RWPE1 (cell line): Measurements from ENCODE around the gene PDIA2.

ENCODE experiments used
- CTCF ChIA-PET: fragments of 350-600 bp; sonication (Branson Sonifier 250); formaldehyde crosslinking; extraction: SDS; loops from one replicate; lab custom pipeline; 2021; lab: Yijun Ruan, JAX
- POLR2A ChIA-PET: fragments of 400-600 bp; formaldehyde crosslinking; extraction: SDS; loops from one replicate; lab custom pipeline; 2020; ENCODE audit warnings: antibody characterized with exemption; ENCODE audit not compliant: low non-redundant PET; lab: Yijun Ruan, JAX
- DNase-seq: peaks from one replicate; pipeline ENCODE4 v3.0.0; 2012; ENCODE audit warnings: low spot score
- H3K27ac ChIP-seq: fragments of 450-650 bp; 2 replicates; pipeline ENCODE4 v1.5.1; 2017
- TF ChIP-seq, protein P1 (sequence below): fragments of 450-650 bp; conservative IDR thresholded peaks from 2 replicates; pipeline ENCODE4 v1.5.1; 2017; ENCODE audit warnings: low read depth, mild to moderate bottlenecking

The PDIA2 gene

DNA sequence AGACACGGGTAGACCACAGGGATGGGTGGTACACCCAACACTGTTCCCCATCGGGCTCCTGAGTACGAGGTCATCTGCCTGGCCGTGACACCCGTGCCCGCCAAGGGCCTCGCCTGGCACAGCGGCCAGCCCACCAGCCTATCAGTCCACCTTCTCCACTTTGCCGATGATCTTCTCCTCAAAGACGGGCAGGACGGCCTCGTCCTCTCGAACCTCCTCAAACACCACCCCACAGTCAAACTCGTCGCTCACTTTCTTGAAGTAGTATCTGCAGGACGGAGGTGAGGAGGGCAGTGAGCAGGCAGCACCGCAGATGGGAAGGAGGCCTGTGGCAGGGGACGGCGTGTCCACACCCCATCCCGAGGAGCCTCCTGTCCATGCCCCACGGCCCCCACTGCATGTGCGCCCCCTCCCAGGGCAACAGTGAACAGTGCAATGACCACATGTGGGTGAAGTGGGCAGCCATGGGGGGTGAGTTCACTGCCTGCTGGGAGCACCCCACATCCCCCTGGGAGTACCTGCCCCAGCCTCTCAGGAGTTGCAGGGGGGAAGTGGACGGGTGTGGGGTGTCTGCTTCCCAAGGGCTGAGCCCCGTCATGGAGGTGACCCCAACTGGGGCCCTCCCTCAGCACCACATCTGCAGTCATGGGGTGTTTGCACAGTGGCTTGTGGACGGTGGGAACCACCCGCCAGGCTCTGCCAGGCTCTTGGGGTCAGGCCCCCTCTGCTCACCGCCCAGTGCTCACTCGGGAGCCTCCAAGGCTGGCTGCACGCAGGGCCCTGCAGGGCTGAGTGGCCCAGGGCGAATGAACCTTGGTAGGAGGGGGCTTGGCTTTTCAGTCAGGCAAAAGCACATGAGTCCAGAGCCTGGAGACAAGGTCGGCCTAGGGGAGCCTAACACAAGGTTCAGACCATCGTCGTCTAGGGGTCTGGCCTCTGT, 5.3 kb downstream of the PDIA2 start:
- H3K27ac ChIP-seq = no peak overlapping the region
- CTCF ChIA-PET = interaction anchor here (0.8 kb wide), 1 partner anchor 152 kb away, joined by 3 read pairs; no protein-coding TSS in a partner anchor
- TF ChIP-seq, protein P1, sequence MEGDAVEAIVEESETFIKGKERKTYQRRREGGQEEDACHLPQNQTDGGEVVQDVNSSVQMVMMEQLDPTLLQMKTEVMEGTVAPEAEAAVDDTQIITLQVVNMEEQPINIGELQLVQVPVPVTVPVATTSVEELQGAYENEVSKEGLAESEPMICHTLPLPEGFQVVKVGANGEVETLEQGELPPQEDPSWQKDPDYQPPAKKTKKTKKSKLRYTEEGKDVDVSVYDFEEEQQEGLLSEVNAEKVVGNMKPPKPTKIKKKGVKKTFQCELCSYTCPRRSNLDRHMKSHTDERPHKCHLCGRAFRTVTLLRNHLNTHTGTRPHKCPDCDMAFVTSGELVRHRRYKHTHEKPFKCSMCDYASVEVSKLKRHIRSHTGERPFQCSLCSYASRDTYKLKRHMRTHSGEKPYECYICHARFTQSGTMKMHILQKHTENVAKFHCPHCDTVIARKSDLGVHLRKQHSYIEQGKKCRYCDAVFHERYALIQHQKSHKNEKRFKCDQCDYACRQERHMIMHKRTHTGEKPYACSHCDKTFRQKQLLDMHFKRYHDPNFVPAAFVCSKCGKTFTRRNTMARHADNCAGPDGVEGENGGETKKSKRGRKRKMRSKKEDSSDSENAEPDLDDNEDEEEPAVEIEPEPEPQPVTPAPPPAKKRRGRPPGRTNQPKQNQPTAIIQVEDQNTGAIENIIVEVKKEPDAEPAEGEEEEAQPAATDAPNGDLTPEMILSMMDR = no peak
- DNase-seq = no peak
- POLR2A ChIA-PET = no interaction called here

DNA sequence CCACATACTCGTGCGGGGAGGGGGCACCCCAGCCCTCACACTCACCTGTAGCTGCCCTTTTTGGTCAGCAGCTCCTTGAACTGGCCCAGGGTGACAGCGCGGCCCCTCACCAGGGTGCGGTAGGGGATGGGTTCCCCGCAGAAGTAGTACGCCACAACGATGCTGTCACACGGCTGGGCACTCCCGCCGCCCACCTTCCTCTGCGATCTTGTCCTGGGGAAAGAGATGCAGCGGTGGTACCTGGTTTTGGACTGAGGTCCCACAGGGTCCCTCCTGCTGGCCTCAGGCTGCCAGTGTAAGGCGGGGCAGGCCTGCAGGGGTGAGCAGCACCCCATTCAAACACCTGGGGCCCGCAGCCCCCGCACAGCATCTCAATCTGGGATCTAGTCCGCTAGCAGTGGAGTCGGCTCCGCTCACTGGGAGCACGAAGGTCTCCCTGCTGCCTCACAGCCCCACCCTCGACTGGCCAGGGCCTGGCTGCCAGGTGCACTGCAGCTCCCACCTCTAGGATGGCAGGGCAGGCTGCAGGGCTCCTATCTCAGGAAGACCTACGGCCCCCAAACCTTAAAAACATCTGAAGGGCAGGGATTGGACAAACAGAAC, 6.5 kb downstream of the PDIA2 start:
- TF ChIP-seq, protein P1 = no peak
- H3K27ac ChIP-seq = 0 out of 2 replicates have a peak overlapping the region, but pooled peaks have one; percentile 2
- no peak for DNase-seq
- ChIA-PET POLR2A (no interaction called here), CTCF (no interaction called here)

DNA sequence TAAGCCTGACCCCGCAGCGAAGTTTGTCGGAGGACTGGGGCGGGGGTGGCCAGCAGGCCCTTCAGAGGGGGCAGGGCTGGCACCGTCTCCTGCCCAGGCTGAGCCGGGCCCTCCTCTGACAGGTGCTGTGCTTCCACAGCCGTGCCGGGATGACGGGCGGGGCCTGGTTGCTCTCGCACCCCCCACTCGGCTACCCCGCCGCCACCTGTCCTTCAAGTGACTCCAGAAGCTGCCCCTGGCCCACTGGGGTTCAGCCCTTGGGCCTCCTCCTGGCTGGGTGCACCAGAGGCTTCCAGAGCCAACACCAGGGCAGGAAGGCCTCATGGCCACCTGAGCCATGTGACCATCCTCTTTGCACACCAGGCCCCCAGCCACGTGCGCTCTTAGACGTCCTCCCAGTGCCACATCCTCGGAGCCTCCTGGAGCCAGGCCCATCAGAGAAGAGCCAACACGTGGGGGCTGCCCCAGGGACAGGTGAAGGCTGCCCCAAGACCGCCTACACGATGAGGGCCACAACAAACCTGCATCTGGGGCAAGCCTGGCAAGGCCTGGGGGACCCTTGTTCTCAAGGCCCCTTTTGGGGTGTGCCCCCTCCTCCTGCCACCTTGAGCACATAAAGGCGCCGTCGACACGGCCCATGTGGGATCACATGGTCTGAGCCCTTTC, 7.2 kb downstream of the PDIA2 start:
- POLR2A ChIA-PET = no interaction called here

DNA sequence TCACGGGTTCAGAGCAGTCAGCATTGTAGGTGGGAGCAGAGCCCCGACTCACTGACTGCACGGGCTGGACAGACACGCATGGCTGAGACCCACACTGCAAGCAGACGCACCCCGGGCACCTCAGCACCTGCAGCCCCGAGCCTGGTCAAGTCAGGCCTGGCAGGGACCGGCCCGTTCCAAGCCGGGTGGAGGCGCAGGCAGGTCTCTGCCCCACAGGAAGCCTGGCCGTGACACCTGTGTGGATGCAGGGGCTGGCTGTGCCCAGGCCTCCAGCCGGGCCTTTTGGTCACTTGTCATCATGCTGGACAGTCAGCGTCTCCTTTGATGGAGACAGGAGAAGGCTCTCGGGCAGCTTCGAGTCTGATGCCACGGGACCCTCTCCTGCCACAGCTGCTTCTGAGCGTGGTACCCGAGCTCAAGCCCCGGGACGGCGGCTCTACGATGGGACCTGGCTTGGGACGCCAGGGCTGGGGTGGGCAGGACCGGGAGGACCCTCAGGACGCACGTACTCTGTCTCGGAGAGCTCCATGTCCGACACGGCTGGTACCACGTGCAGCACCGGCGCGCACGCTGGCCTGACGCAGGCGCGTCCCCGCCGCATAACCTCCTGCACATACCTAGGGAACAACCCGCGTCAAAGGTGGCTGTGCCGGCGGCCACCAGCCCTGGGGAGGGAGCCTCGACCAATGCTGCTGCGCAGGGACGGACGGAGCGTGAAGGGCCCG, 7.9 kb downstream of the PDIA2 start:
- POLR2A ChIA-PET = no interaction called here
- H3K27ac ChIP-seq = no peak overlapping the region
- no peak for DNase-seq
- TF ChIP-seq, protein P1 = no peak
- CTCF ChIA-PET = no interaction called here

More for the DNA sequence above, 7.2 kb downstream of the PDIA2 start:
- no peak for DNase-seq
- 0 out of 2 replicates have a peak overlapping the region, but pooled peaks have one; percentile 2 for H3K27ac ChIP-seq
- CTCF ChIA-PET = no interaction called here
- TF ChIP-seq, protein P1 = no peak

DNA sequence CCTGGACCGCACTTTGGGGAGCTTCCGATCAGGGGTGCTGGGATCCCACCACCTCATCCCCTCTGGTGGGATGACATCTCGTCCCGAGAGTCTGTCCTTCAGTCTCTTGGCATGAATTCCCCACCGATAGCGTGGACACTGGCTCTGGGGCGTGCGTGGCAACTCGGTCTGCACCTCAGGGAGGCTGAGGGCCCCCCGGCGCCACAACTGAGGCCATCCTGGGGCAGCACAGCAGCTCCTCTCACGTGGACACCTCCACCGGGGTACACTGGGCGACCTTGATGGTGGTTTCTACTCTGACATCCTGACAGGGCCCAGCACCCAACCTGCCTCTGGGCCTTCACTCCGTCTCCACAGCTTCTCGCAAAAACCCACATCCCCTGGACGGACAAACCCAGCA, 8.6 kb downstream of the PDIA2 start:
- no peak overlapping the region for H3K27ac ChIP-seq
- POLR2A ChIA-PET = no interaction called here
- TF ChIP-seq, protein P1 = no peak
- CTCF ChIA-PET = interaction anchor here (0.8 kb wide), 1 partner anchor 71 kb away, joined by 3 read pairs; no protein-coding TSS in a partner anchor
- DNase-seq = no peak
